HCT116 (cell line): ENCODE measurements around the gene ARL6IP1. TPM values are rescaled to one million over a fixed set of nuclear protein-coding genes. Genes with fewer than 3 reads are reported as not detected.
"Not testable (repeated sequence)": the region's sequence is repeated elsewhere in the genome, so short reads cannot be mapped to it uniquely, and the experiment has no call there.

Source experiments
- ATAC-seq: fragments of 200-7000 bp; cut with Tn5 transposase; 2 replicates; pipeline ENCODE4 v1.9.1; 2020; ENCODE audit warnings: mild to moderate bottlenecking, moderate library complexity
- BruUV-seq: library from RNA; stranded (reverse); fragments of 400-500 nt; replicated peaks from 2 replicates; lab custom pipeline; 2021; lab: Mats Ljungman, UMichigan
- CTCF ChIA-PET: fragments of 300-600 bp; sonication (Branson Sonifier 250); formaldehyde crosslinking; loops from one replicate; lab custom pipeline; 2021; ENCODE audit warnings: antibody characterized with exemption; lab: Charles Lee
- POLR2A ChIA-PET: fragments of 300-600, 350-600 bp; sonication (Branson Sonifier 250); formaldehyde crosslinking; loops from one replicate; lab custom pipeline; 2021; ENCODE audit warnings: antibody characterized with exemption; lab: Charles Lee
- RAD21 ChIA-PET, 2 experiments: fragments of 300-600 bp; sonication (Branson Sonifier 250); formaldehyde crosslinking; loops; one replicate each; lab custom pipeline; 2023; ENCODE audit warnings: low total read pairs in 2 of 2; ENCODE audit not compliant: uncharacterized antibody in 2 of 2, unreplicated experiment in 2 of 2, low non-redundant PET in 1 of 2; lab: Charles Lee
- DNase-seq: peaks from one replicate; pipeline ENCODE4 v3.0.0-alpha.2; 2010; ENCODE audit warnings: low read depth, low spot score
- H2AFZ ChIP-seq: fragments of 200-600 bp; shearing (Covaris generic), sonication (generic); 2 replicates; pipeline ENCODE4 v1.6.1; 2017; ENCODE audit warnings: low read depth, mixed run types, mixed read lengths, antibody characterized with exemption, low read length; ENCODE audit not compliant: poor library complexity, severe bottlenecking
- H3K27ac ChIP-seq: 2 replicates; pipeline ENCODE4 v1.5.1; 2012; ENCODE audit warnings: low read depth, low read length
- H3K27me3 ChIP-seq: fragments of 200-600 bp; sonication (generic); 2 replicates; pipeline ENCODE4 v1.6.1; 2016; ENCODE audit warnings: mixed run types, low read length, mixed read lengths; ENCODE audit not compliant: insufficient read depth
- H3K36me3 ChIP-seq, 2 experiments: fragments of 200-500 bp in 1 of 2; fragments of 200-600 bp in 1 of 2; sonication (Bioruptor generic) in 1 of 2; sonication (generic) in 1 of 2; 2 replicates each; pipeline versions ENCODE4 v1.5.1 to v1.6.1; 2014 to 2016; ENCODE audit warnings: low read length in 2 of 2, inconsistent platforms in 1 of 2, mixed read lengths in 1 of 2, mixed run types in 1 of 2; ENCODE audit not compliant: insufficient read depth in 2 of 2, control insufficient read depth in 1 of 2
- H3K4me1 ChIP-seq, 2 experiments: fragments of 200-600 bp in 1 of 2; sonication (generic) in 1 of 2; 2 replicates each; pipeline versions ENCODE4 v1.5.1 to v1.6.1; 2012 to 2017; ENCODE audit warnings: low read length in 2 of 2, inconsistent platforms in 1 of 2, mild to moderate bottlenecking in 1 of 2, mixed read lengths in 1 of 2, mixed run types in 1 of 2, moderate library complexity in 1 of 2; ENCODE audit not compliant: insufficient read depth in 2 of 2, control insufficient read depth in 1 of 2
- H3K4me2 ChIP-seq: fragments of 200-600 bp; sonication (generic); 2 replicates; pipeline ENCODE4 v1.6.1; 2017; ENCODE audit warnings: mixed run types, low read length, mixed read lengths
- H3K4me3 ChIP-seq, 2 experiments: fragments of 200-600 bp in 1 of 2; sonication (generic) in 1 of 2; replicated peaks in 1 of 2; 2 replicates each; pipeline ENCODE4 v1.5.1; 2011 to 2016; ENCODE audit warnings: low read length in 2 of 2, control low read depth in 1 of 2, low read depth in 1 of 2, mild to moderate bottlenecking in 1 of 2, mixed read lengths in 1 of 2, mixed run types in 1 of 2
- H3K79me2 ChIP-seq: fragments of 200-600 bp; sonication (generic); 2 replicates; pipeline ENCODE4 v1.6.1; 2017; ENCODE audit warnings: mild to moderate bottlenecking, mixed run types, low read length, moderate library complexity, mixed read lengths; ENCODE audit not compliant: insufficient read depth
- H3K9ac ChIP-seq: fragments of 200-600 bp; sonication (generic); 2 replicates; pipeline ENCODE4 v1.6.1; 2016; ENCODE audit warnings: low read length, mixed read lengths
- H3K9me2 ChIP-seq: fragments of 200-600 bp; sonication (generic), shearing (Covaris generic); 2 replicates; pipeline ENCODE4 v1.6.1; 2017; ENCODE audit warnings: mixed run types, mild to moderate bottlenecking, moderate library complexity; ENCODE audit not compliant: insufficient read depth
- H3K9me3 ChIP-seq, 2 experiments: fragments of 200-500 bp in 1 of 2; fragments of 200-600 bp in 1 of 2; sonication (Bioruptor generic) in 1 of 2; sonication (generic) in 1 of 2; 2 replicates each; pipeline ENCODE4 v1.6.1; 2014 to 2017; ENCODE audit warnings: low read length in 2 of 2, mixed read lengths in 2 of 2, inconsistent platforms in 1 of 2, low read depth in 1 of 2, mild to moderate bottlenecking in 1 of 2, mixed run types in 1 of 2, moderate library complexity in 1 of 2; ENCODE audit not compliant: control insufficient read depth in 1 of 2, insufficient read depth in 1 of 2
- H4K20me1 ChIP-seq: fragments of 200-600 bp; sonication (generic), shearing (Covaris generic); 2 replicates; pipeline ENCODE4 v1.6.1; 2017; ENCODE audit warnings: mixed run types, mild to moderate bottlenecking, moderate library complexity; ENCODE audit not compliant: insufficient read depth
- RAD21 ChIP-seq: IDR thresholded peaks from 2 replicates; pipeline ENCODE4 v1.6.1; 2012; ENCODE audit warnings: low read depth, mild to moderate bottlenecking
- intact Hi-C: fragments of 100-400 bp; cut with micrococcal nuclease; formaldehyde crosslinking; loops from 2 replicates; pipeline ENCODE4 v1.10.0; 2022
- total RNA-seq: library from RNA; stranded (reverse); gene quantifications from one replicate; pipeline ENCODE4 v1.2.1, GENCODE V29; 2021; ENCODE audit not compliant: unreplicated experiment
- TF ChIP-seq, protein P1 (sequence below), 3 experiments: fragments of 200-600 bp in 1 of 3; sonication (generic) in 1 of 3; IDR thresholded peaks in 2 of 3; conservative IDR thresholded peaks in 1 of 3; 2 replicates each; pipeline ENCODE4 v1.5.1; 2012 to 2017; ENCODE audit warnings: low read depth in 2 of 3, low read length in 2 of 3, antibody characterized with exemption in 1 of 3, borderline replicate concordance in 1 of 3, control low read depth in 1 of 3, mild to moderate bottlenecking in 1 of 3, mixed read lengths in 1 of 3, mixed run types in 1 of 3, moderate library complexity in 1 of 3; ENCODE audit not compliant: insufficient read depth in 1 of 3

ARL6IP1 gene
- total RNA-seq, 1 experiment from 2014 or later = 197 TPM

GRCh38 chr16:18759598-18760520 is 41.5 kb downstream of the ARL6IP1 start:
- RAD21 ChIA-PET, H3K9me2 ChIP-seq, H3K27ac ChIP-seq, H3K27me3 ChIP-seq, intact Hi-C loops, POLR2A ChIA-PET, H3K79me2 ChIP-seq, H3K4me3 ChIP-seq, H3K9ac ChIP-seq, H3K9me3 ChIP-seq, H2AFZ ChIP-seq, DNase-seq, H4K20me1 ChIP-seq, CTCF ChIA-PET, BruUV-seq, H3K4me1 ChIP-seq, H3K4me2 ChIP-seq, H3K36me3 ChIP-seq: not testable (repeated sequence)
- TF ChIP-seq RAD21 = peak; percentile 65
- TF ChIP-seq, protein P1, sequence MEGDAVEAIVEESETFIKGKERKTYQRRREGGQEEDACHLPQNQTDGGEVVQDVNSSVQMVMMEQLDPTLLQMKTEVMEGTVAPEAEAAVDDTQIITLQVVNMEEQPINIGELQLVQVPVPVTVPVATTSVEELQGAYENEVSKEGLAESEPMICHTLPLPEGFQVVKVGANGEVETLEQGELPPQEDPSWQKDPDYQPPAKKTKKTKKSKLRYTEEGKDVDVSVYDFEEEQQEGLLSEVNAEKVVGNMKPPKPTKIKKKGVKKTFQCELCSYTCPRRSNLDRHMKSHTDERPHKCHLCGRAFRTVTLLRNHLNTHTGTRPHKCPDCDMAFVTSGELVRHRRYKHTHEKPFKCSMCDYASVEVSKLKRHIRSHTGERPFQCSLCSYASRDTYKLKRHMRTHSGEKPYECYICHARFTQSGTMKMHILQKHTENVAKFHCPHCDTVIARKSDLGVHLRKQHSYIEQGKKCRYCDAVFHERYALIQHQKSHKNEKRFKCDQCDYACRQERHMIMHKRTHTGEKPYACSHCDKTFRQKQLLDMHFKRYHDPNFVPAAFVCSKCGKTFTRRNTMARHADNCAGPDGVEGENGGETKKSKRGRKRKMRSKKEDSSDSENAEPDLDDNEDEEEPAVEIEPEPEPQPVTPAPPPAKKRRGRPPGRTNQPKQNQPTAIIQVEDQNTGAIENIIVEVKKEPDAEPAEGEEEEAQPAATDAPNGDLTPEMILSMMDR (IDR thresholded peaks at IDR 0.05 in 2 of 3, conservative IDR thresholded peaks at IDR 0.05 in 1 of 3; ENCODE audit: borderline replicate concordance in 1 of 3, insufficient read depth in 1 of 3, low read depth in 2 of 3, low read length in 2 of 3) = peak; percentile 20 to 56 (median 47); a peak in 5 of 6 replicates
- ATAC-seq = peak; percentile 96

- H3K9me3 ChIP-seq, RAD21 ChIA-PET, BruUV-seq, H3K27ac ChIP-seq, H3K4me2 ChIP-seq, H2AFZ ChIP-seq, H3K9ac ChIP-seq, H4K20me1 ChIP-seq, DNase-seq, H3K27me3 ChIP-seq, H3K9me2 ChIP-seq, intact Hi-C loops, H3K4me1 ChIP-seq, POLR2A ChIA-PET, ATAC-seq, H3K79me2 ChIP-seq, H3K4me3 ChIP-seq, CTCF ChIA-PET, H3K36me3 ChIP-seq: not testable (repeated sequence)
Observed at GRCh38 chr16:18757960-18758660, 43.2 kb downstream of the ARL6IP1 start.

DNA sequence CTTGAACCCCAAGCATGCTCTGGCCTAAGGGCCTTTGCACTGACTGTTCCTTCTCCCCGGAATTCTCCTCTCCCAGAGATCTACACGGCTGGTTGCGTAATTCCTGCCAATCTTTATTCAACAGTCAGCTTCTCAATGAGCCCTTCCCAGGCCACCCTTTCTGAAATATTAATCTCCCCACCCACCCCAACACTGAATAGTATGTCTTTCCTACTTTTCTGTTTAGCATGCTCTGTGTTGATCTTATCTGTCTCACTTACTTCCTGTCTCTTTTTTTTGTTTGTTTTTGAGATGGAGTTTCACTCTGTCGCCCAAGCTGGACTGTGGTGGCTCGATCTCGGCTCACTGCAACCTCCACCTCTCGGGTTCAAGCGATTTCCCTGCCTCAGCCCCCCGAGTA is 44.7 kb downstream of the ARL6IP1 start:
- H3K27ac ChIP-seq, ATAC-seq, DNase-seq, H3K4me3 ChIP-seq, BruUV-seq, CTCF ChIA-PET, POLR2A ChIA-PET, H3K4me2 ChIP-seq, H2AFZ ChIP-seq, H3K9me3 ChIP-seq, H3K9ac ChIP-seq, H3K9me2 ChIP-seq, RAD21 ChIA-PET, H3K36me3 ChIP-seq, H3K27me3 ChIP-seq, H3K79me2 ChIP-seq, H3K4me1 ChIP-seq, intact Hi-C loops, H4K20me1 ChIP-seq: not testable (repeated sequence)
